RKO (cell line): ENCODE results near the gene TENM4.
"Not testable (repeated sequence)": the region's sequence is repeated elsewhere in the genome, so short reads cannot be mapped to it uniquely, and the experiment has no call there.

ENCODE experiments used
- DNase-seq: peaks from one replicate; pipeline ENCODE4 v3.0.0-alpha.2; 2016; ENCODE audit warnings: low spot score

TENM4 gene

DNA sequence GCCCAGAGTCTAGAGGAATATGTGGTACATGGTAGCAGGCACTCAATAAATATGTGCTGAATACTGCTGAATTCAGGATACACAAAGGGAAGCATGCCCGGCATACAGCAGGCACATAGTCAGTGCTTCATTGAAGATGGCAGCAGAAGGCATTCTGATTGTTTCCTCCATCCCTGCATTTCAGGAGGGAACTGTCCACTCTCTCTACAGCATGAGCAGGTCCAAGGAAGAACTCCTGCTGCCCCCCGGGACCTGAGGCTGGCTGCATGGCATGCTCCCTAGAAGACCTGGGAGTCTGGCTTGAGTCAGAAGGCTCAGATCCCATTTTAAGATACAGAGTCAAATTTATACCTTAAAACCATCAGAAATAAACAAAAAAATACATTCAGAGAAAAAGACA, 546.8 kb downstream of the TENM4 start:
- DNase-seq: no peak

DNA sequence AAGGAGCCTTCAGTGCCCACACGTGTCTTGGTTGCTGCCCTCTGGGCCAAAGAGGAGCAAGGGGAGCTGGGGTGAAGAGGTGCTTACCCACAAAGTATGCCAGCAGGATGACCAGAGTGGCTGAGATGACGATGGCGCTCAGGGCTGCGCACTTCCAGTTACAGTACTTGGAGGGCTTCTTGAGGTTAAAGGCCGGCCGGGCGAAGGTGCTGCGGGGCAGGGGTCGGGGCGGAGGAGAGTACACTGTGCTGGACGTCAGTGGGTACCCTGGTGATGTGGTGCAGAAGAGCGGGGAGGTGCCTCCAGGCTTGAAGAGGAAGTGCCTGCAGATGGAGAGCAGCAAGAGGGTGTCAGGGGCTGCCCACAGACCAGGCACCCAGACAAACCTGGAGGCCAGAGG, 551.1 kb downstream of the TENM4 start:
- no peak for DNase-seq

DNA sequence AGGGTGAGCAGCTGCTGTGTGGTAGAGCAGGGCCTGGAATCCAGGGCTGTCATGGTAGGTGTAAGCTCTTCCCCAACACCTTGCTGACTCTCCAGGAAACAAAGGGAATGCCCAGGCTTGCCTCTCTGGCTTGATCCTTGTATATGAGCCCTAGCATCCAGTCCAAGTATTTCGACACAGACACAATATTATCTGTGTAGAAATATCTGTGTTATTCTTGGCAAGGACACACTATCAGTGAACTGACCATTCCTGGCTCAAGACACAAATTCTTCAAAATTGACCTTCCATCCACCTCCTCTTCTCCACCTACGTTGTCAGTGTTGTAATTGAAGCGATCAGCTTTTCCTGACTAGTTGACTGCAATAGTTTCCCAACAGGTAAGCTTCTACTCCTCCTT, 554.2 kb downstream of the TENM4 start:
- DNase-seq: no peak

DNA sequence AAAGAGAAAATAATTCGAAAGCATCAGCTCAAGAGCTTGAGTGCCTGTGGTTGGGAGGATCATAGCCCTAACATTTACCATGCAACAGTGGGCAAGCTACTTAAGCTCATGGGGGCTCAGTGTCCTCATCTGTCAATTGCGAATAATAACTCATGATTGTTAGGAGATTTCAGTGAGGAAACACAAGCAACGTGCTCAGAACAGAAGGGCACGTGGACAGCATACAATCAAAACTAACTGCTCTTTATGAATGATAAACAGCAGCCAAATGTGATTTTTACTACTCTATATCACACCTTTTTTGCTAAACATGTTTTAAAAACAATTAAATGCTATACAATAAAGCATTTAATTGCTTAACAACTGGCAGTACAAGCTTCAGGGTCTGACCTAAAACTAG, 556.1 kb downstream of the TENM4 start:
- no peak for DNase-seq

GRCh38 chr11:78883506-78883905, 557.3 kb downstream of the TENM4 start:
- no peak for DNase-seq

- not testable (repeated sequence) for DNase-seq
Measured at GRCh38 chr11:78879094-78879980, 561.5 kb downstream of the TENM4 start.

- no peak for DNase-seq
Measured at GRCh38 chr11:78878631-78879030, 562.2 kb downstream of the TENM4 start.

DNA sequence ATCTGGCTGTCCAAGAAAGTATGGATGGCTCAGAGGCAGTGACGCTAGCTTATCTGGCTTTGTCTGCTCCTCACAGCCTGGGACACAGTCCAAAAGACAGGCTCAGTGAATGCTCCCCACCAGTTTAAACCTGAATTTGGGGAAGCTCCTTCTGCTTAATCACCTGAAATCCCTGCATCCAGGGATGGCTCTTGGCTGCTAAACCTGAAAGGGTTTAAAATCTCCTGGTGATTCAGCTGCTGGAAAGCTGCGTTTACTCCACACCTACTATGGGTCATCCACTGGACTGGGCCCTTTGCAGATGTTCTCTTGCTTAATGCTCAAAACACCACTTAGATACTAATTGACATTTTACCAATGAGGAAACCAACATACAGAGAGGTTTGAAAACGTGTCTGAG, 564.2 kb downstream of the TENM4 start:
- no peak for DNase-seq

GRCh38 chr11:78870655-78871054, 570.2 kb downstream of the TENM4 start:
- no peak for DNase-seq

DNA sequence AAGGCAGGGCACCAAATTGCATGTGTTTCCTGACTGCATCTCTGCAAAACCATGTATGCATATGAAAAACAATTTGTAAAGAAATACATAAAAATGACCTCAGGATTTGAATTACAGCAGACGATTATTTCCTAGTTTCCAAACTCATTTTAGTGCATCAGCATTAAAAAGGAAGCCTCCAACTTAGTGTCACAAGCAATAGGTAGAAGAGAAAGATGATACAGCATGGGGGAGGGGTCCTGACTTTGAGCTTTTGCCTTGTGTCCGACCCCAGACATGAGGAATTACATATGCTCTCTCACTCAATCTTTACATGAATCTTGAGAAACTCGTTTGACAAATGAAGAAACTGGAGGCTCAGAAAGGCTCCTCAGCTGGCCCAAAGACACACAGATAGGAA, 571.5 kb downstream of the TENM4 start:
- DNase-seq: no peak

- DNase-seq: no peak
Measured at GRCh38 chr11:78868563-78868962, 572.3 kb downstream of the TENM4 start.

DNA sequence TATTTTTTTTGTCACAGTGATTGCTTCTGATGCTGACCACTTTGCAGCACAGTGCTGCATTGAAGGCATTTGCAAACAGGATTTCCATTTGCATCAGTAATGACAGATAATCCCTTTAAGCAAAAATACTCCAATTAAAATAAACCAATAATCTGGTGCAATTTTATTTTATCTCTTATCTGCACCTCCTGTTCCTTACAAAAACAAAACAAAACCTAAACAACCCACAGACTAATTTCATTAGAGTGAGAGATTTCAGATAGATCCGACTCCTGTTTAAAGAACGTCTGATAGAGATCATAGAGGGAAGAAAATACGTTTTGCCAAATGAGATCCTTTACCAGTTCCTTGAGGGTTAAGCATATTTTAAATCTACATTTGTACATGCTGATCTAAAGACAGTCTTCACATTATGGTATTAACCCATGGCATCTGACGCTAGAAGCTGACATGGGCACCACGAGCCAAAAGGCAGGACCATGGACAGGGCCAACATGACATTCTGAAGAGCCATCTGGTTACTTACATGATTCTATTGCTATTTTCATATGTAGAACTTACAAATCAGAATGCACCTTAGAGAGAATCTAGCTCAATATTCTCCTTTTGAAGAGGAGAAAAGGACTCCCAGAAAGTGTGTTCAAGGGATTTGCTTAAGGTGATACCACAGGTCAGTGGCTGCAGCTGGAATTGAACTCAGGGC, 580.0 kb downstream of the TENM4 start:
- peak; percentile 25 for DNase-seq

GRCh38 chr11:78857688-78858087, 583.1 kb downstream of the TENM4 start:
- DNase-seq: no peak

DNA sequence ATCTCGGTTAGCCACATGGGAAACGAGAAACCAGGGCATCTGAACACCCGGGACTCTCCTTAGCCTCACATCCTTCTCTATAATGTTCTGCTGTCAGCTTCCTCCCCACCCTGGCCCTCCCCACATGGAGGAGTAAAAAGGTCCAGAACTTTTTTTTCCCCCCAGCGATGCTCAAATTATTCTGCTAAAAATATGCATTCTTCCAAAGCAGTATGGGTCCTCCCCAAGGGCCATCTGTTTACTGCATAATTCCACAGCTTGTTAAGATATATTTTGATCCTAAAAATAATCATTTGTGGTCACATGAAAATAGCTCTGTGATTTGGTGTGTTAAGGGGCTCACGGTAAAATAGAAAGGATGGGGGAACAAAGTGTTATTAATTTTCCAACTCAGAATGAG, 584.6 kb downstream of the TENM4 start:
- DNase-seq: no peak

GRCh38 chr11:78855116-78855515, 585.7 kb downstream of the TENM4 start:
- no peak for DNase-seq

DNA sequence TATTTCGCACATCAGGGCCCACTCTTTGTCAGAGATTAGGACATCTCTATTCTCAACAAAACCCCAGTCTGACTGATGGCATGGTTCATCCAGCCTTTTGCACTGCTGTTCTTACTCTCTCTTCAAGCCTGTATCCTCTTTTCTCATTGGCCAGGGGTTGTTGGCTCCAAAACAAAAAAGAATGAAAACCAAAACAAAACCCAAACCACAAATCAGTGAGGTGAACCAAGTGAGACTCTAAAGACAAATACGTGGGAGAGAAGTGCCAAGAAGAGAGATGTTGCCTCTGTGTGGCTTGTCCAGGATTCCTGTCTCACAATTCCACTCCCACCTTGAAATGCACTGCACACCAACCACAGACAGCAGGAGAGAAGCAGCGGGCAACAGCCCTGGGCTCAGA, 587.3 kb downstream of the TENM4 start:
- no peak for DNase-seq

DNA sequence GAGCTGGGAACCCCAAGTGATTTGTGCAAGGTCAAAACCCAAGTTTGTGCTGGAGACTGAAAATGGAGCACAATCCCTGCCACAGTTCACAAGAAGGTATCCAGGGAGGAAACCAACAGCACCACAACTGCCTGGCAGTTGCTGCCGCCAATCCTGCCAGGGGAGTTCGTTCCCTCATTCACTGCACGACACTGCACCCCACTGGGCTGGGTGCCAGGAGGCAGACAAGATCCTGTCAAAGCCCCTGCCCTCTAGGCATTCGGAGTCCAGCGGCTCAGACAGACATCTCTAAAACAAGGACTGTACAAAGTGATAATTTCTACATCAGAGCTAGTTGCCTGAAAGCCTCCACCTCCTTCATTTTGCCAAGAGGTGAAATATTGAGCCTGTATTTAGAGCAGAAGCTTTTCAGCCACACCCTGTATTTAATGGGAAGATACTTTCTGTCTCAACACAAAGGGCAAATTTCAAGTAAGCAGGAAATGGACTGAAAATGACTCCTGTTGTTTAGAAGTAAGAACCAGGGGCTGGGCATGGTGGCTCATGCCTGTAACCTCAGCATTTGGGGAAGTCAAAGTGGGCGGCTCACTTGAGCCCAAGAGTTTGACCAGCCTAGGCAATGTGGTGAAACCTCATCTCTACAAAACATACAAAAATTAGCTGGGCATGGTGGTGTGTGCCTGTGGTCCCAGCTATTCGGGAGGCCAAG, 588.8 kb downstream of the TENM4 start:
- no peak for DNase-seq

DNA sequence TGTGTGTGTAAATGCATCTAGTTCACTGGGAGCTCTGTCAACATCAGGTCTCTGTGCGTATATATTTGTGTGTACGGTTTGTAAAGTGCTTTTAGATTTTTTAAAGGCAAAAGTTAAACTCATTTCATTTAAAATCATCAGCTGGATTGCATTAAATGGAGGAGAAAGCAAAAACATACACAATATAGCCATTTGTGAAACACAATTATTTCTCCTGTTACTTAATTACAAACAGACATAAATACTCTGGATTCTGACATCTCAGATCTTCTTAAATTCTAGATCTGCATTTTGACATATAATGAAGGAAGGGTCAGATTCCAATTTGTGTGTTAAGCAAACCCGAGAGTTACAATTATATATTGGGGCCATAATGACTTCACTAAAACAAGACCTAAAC, 590.8 kb downstream of the TENM4 start:
- no peak for DNase-seq

- no peak for DNase-seq
Measured at GRCh38 chr11:78846269-78846668, 594.6 kb downstream of the TENM4 start.

DNA sequence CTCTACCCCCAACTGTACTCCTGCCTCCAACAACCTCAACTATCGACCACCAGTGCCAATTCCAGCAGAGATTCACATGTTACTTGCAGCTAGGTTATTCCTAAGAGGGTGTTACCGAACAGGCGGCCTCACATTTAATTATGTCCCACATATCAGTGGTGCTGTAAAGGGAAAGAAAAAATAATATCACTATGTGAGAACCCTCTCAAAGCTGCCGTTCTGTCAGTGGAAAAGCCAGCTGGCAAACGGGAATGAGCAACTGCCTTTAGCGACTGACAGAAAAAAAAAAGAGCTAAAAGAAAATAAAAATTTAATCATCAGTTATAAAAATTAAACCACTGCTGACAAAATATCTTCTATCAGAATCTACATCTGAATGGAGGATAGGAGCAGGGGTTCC, 595.3 kb downstream of the TENM4 start:
- no peak for DNase-seq

- DNase-seq: no peak
Measured at GRCh38 chr11:78841456-78842060, 599.3 kb downstream of the TENM4 start.

GRCh38 chr11:78840623-78841022, 600.2 kb downstream of the TENM4 start:
- no peak for DNase-seq
